HG03175 (cell line): ENCODE measurements around the gene TRIM73.
A peak's percentile ranks its signal among the peaks of the same experiment; 100 is the strongest.
"Not testable (repeated sequence)": the region's sequence is repeated elsewhere in the genome, so short reads cannot be mapped to it uniquely, and the experiment has no call there.

Experiments
- ATAC-seq: cut with Tn5 transposase; IDR thresholded peaks from one replicate; pipeline ENCODE4 v1.9.1; 2021; ENCODE audit warnings: mild to moderate bottlenecking, moderate library complexity; ENCODE audit not compliant: unreplicated experiment

The TRIM73 gene

DNA sequence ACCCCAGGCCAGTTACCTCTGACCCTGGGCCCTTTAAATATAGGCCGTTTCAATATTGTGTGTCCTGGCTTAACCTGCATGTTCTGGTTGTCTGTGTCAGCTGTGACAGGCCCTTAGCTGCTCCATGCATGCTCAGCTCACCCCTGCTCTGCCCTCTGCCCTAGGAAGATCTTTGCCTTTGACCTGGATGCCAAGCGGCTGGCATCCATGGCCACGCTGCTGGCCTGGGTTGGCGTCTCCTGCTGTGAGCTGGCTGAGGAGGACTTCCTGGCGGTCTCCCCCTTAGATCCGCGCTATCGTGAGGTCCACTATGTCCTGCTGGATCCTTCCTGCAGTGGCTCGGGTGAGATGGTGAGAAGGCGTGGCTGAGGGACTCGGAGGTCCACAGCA lies 20.0 kb downstream of the TRIM73 start:
- not testable (repeated sequence) for ATAC-seq

- not testable (repeated sequence) for ATAC-seq
Observed at GRCh38 chr7:75415829-75416373, 20.5 kb downstream of the TRIM73 start.

DNA sequence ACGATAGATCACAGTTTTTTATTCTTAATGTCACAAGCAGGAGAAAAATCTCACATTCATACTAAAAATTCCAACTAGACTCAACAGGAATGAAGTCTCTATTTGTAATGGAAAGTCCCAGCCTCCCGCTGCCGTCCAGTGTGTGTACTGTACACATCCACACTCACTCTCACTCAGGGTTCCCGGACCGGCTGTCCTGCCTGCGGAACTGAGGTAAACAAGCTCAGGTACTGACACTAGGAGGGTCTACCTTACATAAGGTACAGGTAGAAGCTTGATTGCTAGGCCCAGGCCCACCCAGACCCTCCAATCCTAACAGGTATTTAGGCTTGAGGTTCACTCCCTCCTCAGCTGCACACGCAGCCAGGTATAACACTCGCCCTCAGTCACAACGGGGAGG lies 21.4 kb downstream of the TRIM73 start:
- ATAC-seq: not testable (repeated sequence)

DNA sequence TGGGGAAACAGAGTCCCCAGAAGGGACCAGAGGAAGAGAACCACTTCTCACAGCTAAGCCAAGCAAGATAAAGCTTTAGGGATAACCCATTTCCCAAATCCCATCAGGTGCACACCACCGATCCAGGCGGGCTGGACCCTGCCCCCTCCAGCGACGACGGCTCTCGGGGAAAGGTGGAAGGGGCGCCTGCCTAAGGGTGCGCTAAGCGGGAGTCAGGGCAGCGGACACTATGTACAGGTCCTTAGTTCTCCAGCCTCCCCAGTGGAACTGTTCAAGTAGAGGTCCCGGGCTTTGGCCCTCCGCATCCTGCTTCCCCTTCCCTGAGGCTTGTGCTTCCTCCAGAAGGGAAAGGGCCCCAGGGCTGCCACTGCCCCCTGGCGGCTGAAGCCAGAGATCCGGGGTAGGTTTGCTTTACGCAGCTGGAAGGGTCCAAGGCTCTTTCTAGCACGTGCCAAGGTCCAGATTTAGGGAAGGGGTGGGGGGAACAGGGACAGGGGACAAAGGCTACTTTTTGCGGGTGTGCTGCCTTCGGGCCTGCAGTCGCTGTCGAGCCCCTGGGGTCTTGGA lies 22.9 kb downstream of the TRIM73 start:
- not testable (repeated sequence) for ATAC-seq

- ATAC-seq: not testable (repeated sequence)
Observed at GRCh38 chr7:75419210-75419609, 23.8 kb downstream of the TRIM73 start.

DNA sequence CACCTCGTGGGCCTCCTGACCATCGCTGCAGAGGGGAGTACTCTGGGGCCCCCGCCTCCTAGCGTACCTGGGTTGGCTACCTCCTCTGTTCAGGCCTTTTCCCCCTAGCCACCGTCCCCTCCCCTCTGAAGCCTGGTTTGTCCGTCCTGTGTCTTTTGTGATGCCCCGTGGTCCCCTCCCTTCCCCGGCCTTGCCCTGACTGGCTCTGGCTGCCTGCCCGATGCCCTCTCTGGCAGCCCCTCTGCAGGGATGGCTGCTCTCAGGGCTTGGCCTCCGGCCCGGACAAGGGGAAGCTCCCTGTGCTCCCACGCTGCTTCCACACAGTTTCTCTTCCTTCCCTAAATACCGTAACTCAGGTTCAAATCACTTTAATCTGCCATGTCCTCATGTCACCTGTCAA lies 24.3 kb downstream of the TRIM73 start:
- not testable (repeated sequence) for ATAC-seq

GRCh38 chr7:75420152-75420551 lies 24.7 kb downstream of the TRIM73 start:
- ATAC-seq: not testable (repeated sequence)

- ATAC-seq: not testable (repeated sequence)
Observed at GRCh38 chr7:75421798-75422710, 26.6 kb downstream of the TRIM73 start.

GRCh38 chr7:75423481-75423880 lies 28.1 kb downstream of the TRIM73 start:
- ATAC-seq: not testable (repeated sequence)

- ATAC-seq: not testable (repeated sequence)
Observed at GRCh38 chr7:75439000-75439399, 43.6 kb downstream of the TRIM73 start.

DNA sequence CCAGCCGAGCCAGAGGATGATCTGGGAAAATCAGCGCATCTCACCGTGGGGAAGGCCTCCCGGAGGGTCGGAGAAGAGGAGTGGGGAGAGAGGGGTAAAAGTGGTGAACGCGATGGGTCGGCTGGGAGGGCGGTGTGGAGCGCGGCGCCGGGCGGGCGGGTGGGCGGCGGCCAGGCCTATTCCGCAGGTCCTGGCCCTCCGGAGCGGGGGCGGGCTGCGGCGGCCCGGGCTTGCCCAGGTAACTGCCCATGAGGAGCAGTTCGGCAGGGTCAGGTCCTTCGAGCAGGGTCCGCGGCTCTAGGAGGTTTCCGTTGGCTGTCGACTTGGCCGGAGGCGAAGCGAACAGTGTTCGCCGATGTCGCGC lies 46.7 kb downstream of the TRIM73 start:
- not testable (repeated sequence) for ATAC-seq

- peak; percentile 88 for ATAC-seq
Observed at GRCh38 chr7:75442465-75443111, 47.2 kb downstream of the TRIM73 start.

DNA sequence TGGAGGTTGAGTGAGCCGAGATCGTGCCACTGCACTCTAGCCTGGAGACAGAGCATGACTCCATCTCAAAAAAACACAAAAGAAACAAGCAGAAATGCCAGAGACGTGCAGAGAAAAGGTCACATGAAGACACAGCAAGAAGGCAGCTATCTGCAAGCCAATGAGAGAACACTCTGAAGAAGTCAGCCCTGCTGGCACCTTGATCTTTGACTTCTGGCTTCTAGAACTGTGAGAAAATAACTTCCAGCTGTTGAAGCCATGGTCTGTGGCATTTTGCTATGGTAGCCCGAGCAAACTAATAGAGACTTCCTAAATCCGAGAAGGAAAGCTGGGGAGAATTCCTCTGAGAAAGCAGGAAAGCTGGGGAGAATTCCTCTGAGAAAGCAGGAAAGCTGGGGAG lies 54.5 kb downstream of the TRIM73 start:
- ATAC-seq: not testable (repeated sequence)

DNA sequence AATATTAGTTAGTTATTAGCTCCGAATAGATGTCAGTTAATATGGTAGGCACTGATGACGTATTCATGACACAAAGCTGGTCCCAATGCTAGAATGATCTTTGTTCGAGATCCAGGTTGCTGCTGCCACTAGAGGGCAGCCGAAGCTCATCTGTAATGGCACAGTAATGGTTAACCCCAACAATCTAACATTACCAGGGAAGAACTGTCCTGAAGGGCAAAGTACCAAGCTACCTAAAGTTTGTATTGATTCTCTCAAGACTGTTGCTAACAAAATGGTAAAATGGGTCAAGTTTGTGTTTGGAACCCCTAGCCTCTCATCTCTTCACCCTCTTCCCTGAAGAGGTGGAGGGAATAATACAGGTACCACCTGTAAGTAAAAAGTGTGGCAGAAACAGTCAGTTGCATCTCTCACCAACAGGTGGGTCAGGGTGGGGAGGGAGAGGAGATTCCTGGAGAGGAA lies 57.1 kb downstream of the TRIM73 start:
- ATAC-seq: peak; percentile 88
